ENCODE measurements around the gene SCAMP4.

SCAMP4 gene

GRCh38 chr19:1942934-1943555 is 37.8 kb downstream of the SCAMP4 start:
- no peak for DNase-seq

- DNase-seq: no peak
These were observed 38.5 kb downstream of the SCAMP4 start for GRCh38 chr19:1943661-1944087.

GRCh38 chr19:1944088-1944915 is 39.1 kb downstream of the SCAMP4 start:
- DNase-seq: no peak

- no peak for DNase-seq
These were observed 39.8 kb downstream of the SCAMP4 start for GRCh38 chr19:1944916-1945561.

GRCh38 chr19:1945899-1946298 is 40.7 kb downstream of the SCAMP4 start:
- DNase-seq: no peak

- DNase-seq: no peak
These were observed 42.5 kb downstream of the SCAMP4 start for GRCh38 chr19:1947651-1948209.

- no peak for DNase-seq
These were observed 44.3 kb downstream of the SCAMP4 start for GRCh38 chr19:1949304-1950101.

- no peak for DNase-seq
These were observed 45.4 kb downstream of the SCAMP4 start for GRCh38 chr19:1950640-1951039.

- no peak for DNase-seq
These were observed 47.4 kb downstream of the SCAMP4 start for GRCh38 chr19:1952635-1953034.

GRCh38 chr19:1953037-1953436 is 47.8 kb downstream of the SCAMP4 start:
- no peak for DNase-seq

GRCh38 chr19:1953441-1954094 is 48.4 kb downstream of the SCAMP4 start:
- no peak for DNase-seq

- DNase-seq: no peak
These were observed 49.3 kb downstream of the SCAMP4 start for GRCh38 chr19:1954532-1954933.

GRCh38 chr19:1955171-1956121 is 50.2 kb downstream of the SCAMP4 start:
- DNase-seq: no peak

GRCh38 chr19:1956122-1956494 is 50.9 kb downstream of the SCAMP4 start:
- no peak for DNase-seq

GRCh38 chr19:1956868-1957492 is 51.8 kb downstream of the SCAMP4 start:
- DNase-seq: no peak

- no peak for DNase-seq
These were observed 52.5 kb downstream of the SCAMP4 start for GRCh38 chr19:1957562-1958248.

- DNase-seq: no peak
These were observed 54.9 kb downstream of the SCAMP4 start for GRCh38 chr19:1959928-1960589.

GRCh38 chr19:1961000-1961883 is 56.0 kb downstream of the SCAMP4 start:
- no peak for DNase-seq

Measured in activated gamma-delta T cell (primary cell).